AG09319 (cell line): ENCODE measurements around the gene NKX3-2.

Experiments
- DNase-seq: peaks from one replicate; pipeline ENCODE4 v3.0.0-alpha.2; 2010; ENCODE audit warnings: low read depth; ENCODE audit errors: extremely low read depth
- CTCF ChIP-seq: IDR thresholded peaks from 2 replicates; pipeline ENCODE4 v1.5.1; 2011; ENCODE audit warnings: low read depth, mild to moderate bottlenecking, inconsistent platforms, low read length, moderate library complexity

Gene NKX3-2

GRCh38 chr4:13515268-13515667, 29.0 kb downstream of the NKX3-2 start:
- no peak for TF ChIP-seq CTCF
- DNase-seq, result no peak

DNA sequence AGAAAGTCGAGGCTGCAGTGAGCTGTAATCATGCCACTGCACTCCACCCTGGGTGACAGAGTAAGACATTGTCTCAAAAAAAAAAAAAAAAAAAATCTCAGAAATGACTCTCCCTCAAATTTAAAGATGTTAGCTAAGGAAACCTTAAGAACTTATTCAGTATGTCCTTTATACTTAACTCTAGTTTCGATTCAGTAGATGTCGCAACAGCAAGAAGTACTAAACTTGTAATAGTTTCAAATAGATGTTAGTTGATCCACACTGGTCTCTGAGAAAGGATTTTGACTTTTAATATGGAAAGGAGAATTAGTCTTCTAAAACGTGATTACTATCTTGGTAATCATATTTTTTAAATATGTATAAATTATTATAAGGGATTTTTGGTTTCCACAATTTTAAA, 29.6 kb downstream of the NKX3-2 start:
- no peak for TF ChIP-seq CTCF
- no peak for DNase-seq

DNA sequence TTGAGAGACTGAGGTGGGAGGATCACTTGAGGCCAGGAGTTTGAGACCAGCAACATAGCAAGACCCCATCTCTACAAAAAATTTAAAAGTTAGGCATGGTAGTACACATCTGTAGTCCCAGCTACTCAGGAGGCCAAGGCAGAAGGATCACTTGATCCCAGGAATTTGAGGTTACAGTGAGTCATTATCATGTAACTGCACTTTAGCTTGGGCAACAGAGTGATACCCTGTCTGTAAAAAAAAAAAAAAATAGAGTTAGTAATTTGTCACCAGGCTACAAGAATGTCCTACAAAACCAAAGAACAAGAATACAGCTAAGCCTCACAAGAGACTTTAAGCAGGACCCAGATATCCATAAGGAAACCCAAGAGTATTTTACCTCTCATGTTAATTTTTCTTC, 33.2 kb downstream of the NKX3-2 start:
- DNase-seq, result no peak
- TF ChIP-seq CTCF, result no peak

GRCh38 chr4:13509442-13509841, 34.9 kb downstream of the NKX3-2 start:
- no peak for DNase-seq
- no peak for TF ChIP-seq CTCF

DNA sequence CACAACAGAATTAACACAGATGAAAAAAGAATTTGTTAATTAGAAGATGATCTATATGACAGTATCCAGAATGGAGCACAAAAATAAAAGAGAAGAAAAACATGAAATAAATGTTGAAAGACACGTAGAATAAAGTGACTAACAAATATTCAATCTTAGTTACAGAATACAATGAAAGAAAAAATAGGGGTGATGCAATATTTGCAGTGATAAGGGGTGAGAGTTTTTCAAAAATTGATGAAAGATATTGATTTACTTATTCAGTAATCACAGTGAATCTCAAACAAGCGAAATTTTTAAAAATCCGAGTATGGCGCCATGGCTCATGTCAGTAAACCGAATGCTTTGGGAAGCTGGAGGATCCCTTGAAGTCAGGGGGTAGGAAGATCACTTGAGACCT, 39.9 kb downstream of the NKX3-2 start:
- DNase-seq, result no peak
- TF ChIP-seq CTCF, result no peak

GRCh38 chr4:13498469-13498868, 45.8 kb downstream of the NKX3-2 start:
- no peak for TF ChIP-seq CTCF
- no peak for DNase-seq

GRCh38 chr4:13496605-13497004, 47.7 kb downstream of the NKX3-2 start:
- TF ChIP-seq CTCF, result no peak
- no peak for DNase-seq
